GM12801 (cell line): ENCODE results near the gene SLC22A23.

Experiments used
- TF ChIP-seq, protein P1 (sequence below): IDR thresholded peaks from one replicate; pipeline ENCODE4 v1.5.1; 2011; ENCODE audit warnings: control low read depth; ENCODE audit not compliant: insufficient read length; ENCODE audit errors: extremely low read depth

Gene SLC22A23

GRCh38 chr6:3351105-3351676 lies 105.7 kb downstream of the SLC22A23 start:
- TF ChIP-seq, protein P1, sequence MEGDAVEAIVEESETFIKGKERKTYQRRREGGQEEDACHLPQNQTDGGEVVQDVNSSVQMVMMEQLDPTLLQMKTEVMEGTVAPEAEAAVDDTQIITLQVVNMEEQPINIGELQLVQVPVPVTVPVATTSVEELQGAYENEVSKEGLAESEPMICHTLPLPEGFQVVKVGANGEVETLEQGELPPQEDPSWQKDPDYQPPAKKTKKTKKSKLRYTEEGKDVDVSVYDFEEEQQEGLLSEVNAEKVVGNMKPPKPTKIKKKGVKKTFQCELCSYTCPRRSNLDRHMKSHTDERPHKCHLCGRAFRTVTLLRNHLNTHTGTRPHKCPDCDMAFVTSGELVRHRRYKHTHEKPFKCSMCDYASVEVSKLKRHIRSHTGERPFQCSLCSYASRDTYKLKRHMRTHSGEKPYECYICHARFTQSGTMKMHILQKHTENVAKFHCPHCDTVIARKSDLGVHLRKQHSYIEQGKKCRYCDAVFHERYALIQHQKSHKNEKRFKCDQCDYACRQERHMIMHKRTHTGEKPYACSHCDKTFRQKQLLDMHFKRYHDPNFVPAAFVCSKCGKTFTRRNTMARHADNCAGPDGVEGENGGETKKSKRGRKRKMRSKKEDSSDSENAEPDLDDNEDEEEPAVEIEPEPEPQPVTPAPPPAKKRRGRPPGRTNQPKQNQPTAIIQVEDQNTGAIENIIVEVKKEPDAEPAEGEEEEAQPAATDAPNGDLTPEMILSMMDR: no peak

DNA sequence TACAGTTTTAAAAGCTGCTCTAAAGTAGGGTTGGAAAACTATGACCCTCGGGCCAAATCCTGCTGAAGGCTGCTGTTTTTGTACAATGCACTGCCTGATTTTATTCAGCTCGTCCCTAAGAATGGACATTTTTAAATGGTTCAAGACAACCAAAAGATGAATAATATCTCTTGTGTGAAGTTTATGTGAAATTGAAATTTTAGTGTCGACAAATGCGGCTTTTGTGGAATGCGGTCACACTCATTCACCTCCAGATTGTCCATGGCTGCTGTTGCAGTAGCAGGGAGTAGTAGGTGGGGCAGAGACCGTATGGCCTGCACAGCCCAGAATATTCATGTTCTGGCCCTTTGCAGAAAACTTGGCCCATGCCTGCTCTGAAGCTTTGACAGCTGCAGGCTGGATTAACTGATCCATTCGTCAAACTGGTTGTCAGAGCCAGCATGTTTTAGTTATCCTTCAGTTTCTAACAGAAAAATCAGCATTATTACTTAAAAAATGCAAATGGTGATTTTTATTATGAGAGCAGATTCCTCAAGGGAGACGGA lies 106.5 kb downstream of the SLC22A23 start:
- TF ChIP-seq, protein P1: no peak

DNA sequence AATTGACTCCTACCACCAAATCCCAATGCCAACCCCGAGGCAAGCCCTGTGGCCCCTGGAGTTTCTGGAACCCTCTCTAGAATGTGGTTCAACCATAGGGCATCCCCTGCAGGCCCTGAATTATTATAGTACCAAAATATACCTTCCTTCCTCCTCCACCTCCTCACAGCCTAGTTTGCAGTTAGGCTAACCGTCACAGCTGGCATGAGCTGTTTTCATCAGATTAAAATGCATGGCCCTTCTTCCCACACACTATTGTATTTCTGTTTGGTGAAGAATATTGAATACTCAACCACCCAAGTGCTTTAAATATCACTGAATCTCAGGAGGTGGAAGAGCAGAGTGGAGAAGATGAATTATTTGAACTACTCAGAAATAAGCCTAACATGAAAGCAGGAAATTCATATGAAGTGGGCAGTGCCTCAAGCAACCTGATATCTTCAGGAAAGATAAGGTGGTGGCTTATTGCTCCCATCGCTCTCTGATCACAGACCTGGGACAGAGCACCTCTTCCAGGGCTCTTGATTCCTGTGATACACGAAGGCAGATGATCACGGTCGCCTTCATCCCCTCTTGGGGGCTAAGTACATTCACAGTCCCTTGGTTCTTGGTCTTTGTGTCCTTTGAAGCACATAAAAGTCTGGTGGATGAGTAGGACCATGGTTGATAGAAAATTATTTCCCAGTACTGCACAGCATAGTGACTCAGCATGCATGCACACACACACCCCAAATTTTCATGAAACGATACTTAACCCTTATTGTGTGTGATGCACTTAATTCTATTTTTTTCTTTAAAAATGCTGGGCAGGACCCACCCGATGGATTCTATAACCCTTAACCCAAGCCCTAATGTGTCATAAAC lies 107.2 kb downstream of the SLC22A23 start:
- TF ChIP-seq, protein P1: no peak

DNA sequence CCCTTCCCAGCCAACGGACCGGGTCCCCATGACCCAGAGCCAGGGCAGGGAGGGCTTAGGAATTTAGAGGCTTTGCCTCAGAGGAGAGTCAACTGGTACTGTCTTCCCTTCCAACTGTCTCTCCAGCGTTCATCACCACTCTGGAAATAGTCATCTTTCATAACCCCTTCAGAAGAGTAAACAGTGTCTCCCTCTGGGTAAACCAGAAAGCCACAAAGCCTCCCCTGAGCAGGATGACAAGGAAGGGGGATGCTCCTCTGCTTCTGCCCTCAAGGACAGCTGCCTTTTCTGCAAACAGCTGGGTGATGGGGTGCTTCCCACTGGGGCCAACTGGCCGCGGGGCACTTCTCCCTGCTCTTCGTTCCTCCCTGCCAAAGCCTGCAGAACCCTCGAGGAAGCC lies 108.0 kb downstream of the SLC22A23 start:
- TF ChIP-seq, protein P1: no peak

DNA sequence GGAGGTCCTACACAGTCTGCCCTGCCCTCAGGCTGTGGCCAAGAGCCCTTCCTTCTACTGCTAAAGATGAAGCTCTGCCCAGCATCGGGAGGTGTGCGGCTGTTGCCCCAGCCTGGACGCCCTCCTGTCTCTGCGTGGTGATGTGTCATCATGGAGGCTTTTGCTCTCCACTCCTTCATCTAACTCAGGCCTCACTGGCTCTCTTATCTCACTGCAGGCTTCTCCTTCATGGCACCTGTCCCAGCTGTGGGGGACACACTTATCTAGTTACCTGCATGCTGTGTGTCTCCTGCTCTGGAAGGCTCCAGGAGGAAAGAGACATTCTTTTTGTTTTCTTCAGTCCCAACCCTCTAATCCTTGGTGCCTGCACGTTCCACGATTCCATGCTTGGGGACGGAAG lies 109.0 kb downstream of the SLC22A23 start:
- TF ChIP-seq, protein P1: no peak

DNA sequence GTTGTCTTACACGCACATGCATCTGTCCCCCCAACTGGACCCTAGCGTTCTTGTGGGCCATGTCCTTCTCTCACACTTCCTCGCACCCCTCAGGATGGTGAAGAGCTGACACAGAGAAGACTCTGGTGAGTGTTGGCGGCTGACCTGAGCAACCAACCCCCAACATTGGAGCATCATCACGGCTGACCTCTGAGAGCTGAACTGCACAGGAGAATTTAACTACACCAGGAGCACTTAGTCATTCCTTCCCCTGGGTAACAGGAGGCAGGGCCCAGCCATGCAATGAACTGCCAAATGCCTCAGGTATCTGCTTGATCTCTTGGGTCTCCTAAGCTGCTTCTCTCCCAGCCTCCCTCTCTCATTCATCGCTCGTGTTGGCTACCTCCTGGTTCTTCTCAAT lies 109.6 kb downstream of the SLC22A23 start:
- TF ChIP-seq, protein P1: no peak

- TF ChIP-seq, protein P1: no peak
Observed at GRCh38 chr6:3346476-3346875, 110.4 kb downstream of the SLC22A23 start.
